BE2C (cell line): ENCODE measurements around the gene DCTPP1.

Source experiments
- DNase-seq: peaks from one replicate; pipeline ENCODE4 v3.0.0-alpha.2; 2020
- H3K27me3 ChIP-seq: fragments of 250-450 bp; sonication (Bioruptor Pico); 2 replicates; pipeline ENCODE4 v1.5.1; 2020; ENCODE audit warnings: mild to moderate bottlenecking
- H3K36me3 ChIP-seq: fragments of 250-450 bp; sonication (Bioruptor Pico); 2 replicates; pipeline ENCODE4 v1.5.1; 2020; ENCODE audit warnings: mild to moderate bottlenecking
- H3K4me1 ChIP-seq: fragments of 250-450 bp; sonication (Bioruptor Pico); 2 replicates; pipeline ENCODE4 v1.5.1; 2020
- H3K4me3 ChIP-seq: 2 replicates; pipeline ENCODE4 v1.5.1; 2011; ENCODE audit warnings: low read depth, low read length
- H3K9me3 ChIP-seq: fragments of 250-450 bp; sonication (Bioruptor Pico); 2 replicates; pipeline ENCODE4 v1.5.1; 2020
- TF ChIP-seq, protein P1 (sequence below): IDR thresholded peaks from 2 replicates; pipeline ENCODE4 v1.5.1; 2012; ENCODE audit warnings: mild to moderate bottlenecking, low read depth, low read length

Gene DCTPP1

DNA sequence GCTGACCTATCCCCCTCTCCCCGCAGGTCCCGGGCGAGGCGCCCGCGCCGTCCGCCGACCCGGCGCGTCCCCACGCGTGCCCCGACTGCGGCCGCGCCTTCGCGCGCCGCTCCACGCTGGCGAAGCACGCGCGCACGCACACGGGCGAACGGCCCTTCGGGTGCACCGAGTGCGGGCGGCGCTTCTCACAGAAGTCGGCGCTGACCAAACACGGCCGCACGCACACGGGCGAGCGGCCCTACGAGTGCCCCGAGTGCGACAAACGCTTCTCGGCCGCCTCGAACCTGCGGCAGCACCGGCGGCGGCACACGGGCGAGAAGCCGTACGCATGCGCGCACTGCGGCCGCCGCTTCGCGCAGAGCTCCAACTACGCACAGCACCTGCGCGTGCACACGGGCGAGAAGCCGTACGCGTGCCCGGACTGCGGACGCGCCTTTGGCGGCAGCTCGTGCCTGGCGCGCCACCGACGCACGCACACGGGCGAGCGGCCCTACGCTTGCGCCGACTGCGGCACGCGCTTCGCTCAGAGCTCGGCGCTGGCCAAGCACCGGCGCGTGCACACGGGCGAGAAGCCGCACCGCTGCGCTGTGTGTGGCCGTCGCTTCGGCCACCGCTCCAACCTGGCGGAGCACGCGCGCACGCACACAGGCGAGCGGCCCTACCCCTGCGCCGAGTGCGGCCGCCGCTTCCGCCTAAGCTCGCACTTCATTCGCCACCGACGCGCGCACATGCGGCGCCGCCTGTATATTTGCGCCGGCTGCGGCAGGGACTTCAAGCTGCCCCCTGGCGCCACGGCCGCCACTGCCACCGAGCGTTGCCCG lies 12.1 kb downstream of the DCTPP1 start:
- H3K9me3 ChIP-seq, result no peaks in the 10 kb centered on the region
- H3K4me3 ChIP-seq, result peak overlapping the region; percentile 59
- no peaks in the 10 kb centered on the region for H3K27me3 ChIP-seq
- TF ChIP-seq, protein P1, sequence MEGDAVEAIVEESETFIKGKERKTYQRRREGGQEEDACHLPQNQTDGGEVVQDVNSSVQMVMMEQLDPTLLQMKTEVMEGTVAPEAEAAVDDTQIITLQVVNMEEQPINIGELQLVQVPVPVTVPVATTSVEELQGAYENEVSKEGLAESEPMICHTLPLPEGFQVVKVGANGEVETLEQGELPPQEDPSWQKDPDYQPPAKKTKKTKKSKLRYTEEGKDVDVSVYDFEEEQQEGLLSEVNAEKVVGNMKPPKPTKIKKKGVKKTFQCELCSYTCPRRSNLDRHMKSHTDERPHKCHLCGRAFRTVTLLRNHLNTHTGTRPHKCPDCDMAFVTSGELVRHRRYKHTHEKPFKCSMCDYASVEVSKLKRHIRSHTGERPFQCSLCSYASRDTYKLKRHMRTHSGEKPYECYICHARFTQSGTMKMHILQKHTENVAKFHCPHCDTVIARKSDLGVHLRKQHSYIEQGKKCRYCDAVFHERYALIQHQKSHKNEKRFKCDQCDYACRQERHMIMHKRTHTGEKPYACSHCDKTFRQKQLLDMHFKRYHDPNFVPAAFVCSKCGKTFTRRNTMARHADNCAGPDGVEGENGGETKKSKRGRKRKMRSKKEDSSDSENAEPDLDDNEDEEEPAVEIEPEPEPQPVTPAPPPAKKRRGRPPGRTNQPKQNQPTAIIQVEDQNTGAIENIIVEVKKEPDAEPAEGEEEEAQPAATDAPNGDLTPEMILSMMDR, result peak; percentile 43
- DNase-seq, result peak; percentile 92
- peaks cover 3% of the 10 kb centered on the region; the same call in 1 of the 2 replicates for H3K4me1 ChIP-seq
- H3K36me3 ChIP-seq, result peaks cover 19% of the 10 kb centered on the region

DNA sequence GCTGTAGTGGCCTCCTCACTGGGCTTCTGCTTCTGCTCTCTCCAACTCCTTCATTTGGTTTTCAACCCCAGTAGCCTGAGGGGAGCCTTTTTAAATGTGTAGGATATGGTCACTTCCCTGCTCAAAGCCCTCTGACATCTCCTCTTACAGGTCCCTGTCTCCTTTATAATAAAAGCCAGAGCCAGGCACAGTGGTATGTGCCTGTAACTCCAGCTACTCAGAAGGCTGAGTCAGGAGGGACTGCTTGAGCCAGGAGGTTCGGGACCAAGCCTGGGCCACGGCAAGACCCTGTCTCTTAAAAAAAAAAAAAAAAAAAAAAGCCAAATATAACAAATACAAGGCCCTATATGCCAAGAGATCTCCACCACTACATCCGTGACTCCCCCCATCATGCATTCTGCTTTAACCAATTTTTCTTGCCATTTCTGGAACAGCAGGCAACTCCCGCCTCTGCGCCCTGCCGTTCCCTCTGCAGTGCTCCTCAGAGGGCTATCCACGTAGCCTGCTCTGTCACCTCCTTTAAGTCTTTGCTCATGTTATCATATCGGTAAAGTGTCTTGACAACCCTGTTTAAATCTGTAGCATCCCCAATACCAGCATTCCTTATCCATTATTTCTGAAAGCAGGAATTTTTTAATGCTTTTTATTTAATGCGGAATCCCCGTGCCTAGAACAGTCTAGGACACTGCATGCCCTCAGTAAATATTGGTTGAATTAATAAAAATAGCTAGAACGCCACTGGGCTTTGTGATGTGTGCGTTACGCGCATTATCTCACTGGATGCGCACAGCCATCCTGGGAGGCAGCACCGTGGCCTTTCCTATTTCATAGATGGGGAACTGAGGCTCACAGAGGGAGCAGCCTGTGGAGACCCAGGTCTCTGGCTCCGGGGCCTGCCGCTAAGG lies 13.0 kb downstream of the DCTPP1 start:
- Histone ChIP-seq H3K36me3 (peaks cover 15% of the 10 kb centered on the region), H3K4me3 (peak overlapping the region; percentile 59), H3K27me3 (no peaks in the 10 kb centered on the region), H3K4me1 (peaks cover 3% of the 10 kb centered on the region; the same call in 1 of the 2 replicates), H3K9me3 (no peaks in the 10 kb centered on the region)
- TF ChIP-seq, protein P1, result no peak
- no peak for DNase-seq

DNA sequence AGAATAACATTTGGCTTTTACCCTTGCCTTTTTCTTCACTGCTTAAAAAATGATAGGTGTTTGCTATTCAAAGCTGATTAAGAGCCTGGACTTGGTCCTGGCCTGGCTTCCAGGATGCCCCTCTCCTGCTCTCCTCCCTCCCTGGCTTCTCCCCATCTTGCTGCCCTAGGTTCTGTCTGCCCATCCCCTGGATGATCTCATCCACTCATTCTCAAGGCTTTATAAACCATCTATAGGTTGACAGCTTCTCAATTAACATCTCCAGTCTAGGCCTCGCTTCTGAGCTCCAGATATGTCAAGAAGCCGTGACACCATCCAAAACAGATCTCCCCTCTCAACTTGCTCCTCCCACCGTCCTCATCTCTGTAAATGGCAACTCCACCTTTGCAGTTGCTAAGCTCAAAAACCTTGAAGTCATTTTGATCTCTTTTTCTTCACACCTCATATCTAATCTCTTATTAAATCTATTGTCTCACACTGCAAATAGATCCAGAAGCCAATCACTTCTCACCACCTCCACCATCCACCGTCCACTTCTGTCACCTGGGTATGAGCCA lies 13.7 kb downstream of the DCTPP1 start:
- H3K9me3 ChIP-seq, result no peaks in the 10 kb centered on the region
- H3K27me3 ChIP-seq, result no peaks in the 10 kb centered on the region
- TF ChIP-seq, protein P1, result no peak
- DNase-seq, result no peak
- no peak overlapping the region for H3K4me3 ChIP-seq
- peaks cover 12% of the 10 kb centered on the region for H3K36me3 ChIP-seq
- H3K4me1 ChIP-seq, result peaks cover 3% of the 10 kb centered on the region; the same call in 1 of the 2 replicates

DNA sequence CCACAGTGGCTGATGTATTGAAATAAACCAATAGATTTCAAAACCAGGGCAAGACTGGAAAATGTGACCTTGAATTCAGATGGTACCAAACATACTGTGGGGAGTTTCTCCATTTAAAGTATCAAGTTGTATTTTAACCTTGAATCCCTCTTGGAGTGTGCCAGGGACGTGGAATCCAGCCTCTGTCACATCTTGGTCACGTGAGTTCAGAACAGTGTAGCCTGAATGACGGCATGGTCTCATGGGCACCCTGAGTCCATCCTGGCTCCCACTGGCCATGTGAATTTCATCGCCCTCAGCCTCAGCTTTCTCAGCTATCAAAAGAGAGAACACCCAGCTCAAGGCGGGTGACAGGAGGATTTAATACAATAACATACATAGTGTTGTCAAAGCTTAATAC lies 15.7 kb downstream of the DCTPP1 start:
- H3K36me3 ChIP-seq, result peaks cover 10% of the 10 kb centered on the region
- H3K4me1 ChIP-seq, result peaks cover 7% of the 10 kb centered on the region; the same call in 1 of the 2 replicates
- TF ChIP-seq, protein P1, result no peak
- H3K27me3 ChIP-seq, result no peaks in the 10 kb centered on the region
- DNase-seq, result no peak
- H3K4me3 ChIP-seq, result no peak overlapping the region
- no peaks in the 10 kb centered on the region for H3K9me3 ChIP-seq

DNA sequence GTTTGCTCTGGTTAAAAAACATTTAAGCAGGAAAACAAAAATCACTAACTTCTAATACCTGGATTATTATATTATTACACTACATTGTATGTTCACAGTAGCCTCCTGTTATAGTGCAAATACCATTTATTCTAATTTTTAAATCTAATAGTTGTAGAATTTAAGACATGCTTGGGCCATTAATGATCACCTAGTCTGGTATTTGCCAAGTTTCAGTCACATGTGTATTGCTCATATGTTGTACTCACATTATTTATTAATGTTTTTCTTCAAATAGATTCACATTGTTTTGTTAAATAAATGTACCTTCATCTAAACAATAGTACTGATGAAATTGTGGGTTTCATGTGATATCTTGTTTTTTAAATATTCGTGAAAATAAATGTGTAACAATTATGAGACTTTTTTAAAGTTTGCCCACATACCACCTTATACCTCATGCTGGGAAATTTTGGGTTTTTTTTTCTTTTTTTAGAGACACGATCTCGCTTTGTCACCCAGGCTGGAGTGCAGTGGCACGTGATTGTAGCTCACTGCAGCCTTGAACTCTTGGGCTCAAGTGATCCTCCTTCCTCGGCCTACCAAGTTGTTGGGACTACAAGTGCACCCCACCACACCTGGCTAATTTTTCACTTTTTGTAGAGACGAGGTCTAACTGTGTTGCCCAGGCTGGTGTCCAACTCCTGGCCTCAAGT lies 16.6 kb downstream of the DCTPP1 start:
- Histone ChIP-seq H3K27me3 (no peaks in the 10 kb centered on the region), H3K36me3 (peaks cover 10% of the 10 kb centered on the region), H3K4me3 (no peak overlapping the region), H3K4me1 (peaks cover 9% of the 10 kb centered on the region; the same call in 1 of the 2 replicates), H3K9me3 (no peaks in the 10 kb centered on the region)
- TF ChIP-seq, protein P1, result no peak
- no peak for DNase-seq
